Tibial artery (tissue), 4 donors: ENCODE data around the gene ZCCHC17.
A peak's percentile ranks its signal among the peaks of the same experiment; 100 is the strongest.
"Not testable (repeated sequence)": the region's sequence is repeated elsewhere in the genome, so short reads cannot be mapped to it uniquely, and the experiment has no call there.

ENCODE experiments used
- DNase-seq, 2 donors: peaks; one replicate each; pipeline ENCODE4 v3.0.0-alpha.2; 2019
- H3K27ac ChIP-seq, 2 donors: fragments of 200-600 bp; sonication (generic) in 1 of 2; 1 replicate in 1 of 2; 2 replicates in 1 of 2; pipeline ENCODE4 v1.5.1; 2018 to 2019; ENCODE audit warnings: mild to moderate bottlenecking in 1 of 2
- H3K27me3 ChIP-seq, 2 donors: fragments of 200-600 bp; sonication (generic) in 1 of 2; one replicate each; pipeline versions ENCODE4 v1.5.1 to v1.6.0; 2016 to 2019
- H3K36me3 ChIP-seq, 3 donors: fragments of 200-600 bp; sonication (generic) in 2 of 3; one replicate each; pipeline ENCODE4 v1.5.1; 2016 to 2019; ENCODE audit warnings: mild to moderate bottlenecking in 2 of 3
- H3K4me1 ChIP-seq, 4 donors: fragments of 200-600 bp; sonication (generic) in 2 of 4; 1 replicate in 3 of 4; 2 replicates in 1 of 4; pipeline ENCODE4 v1.5.1; 2016 to 2019
- H3K4me3 ChIP-seq, 2 donors: fragments of 200-600 bp; sonication (generic) in 1 of 2; 1 replicate in 1 of 2; 2 replicates in 1 of 2; pipeline ENCODE4 v1.5.1; 2018 to 2019; ENCODE audit warnings: mild to moderate bottlenecking in 2 of 2
- H3K9me3 ChIP-seq, 3 donors: fragments of 200-600 bp; sonication (generic) in 1 of 3; one replicate each; pipeline ENCODE4 v1.5.1; 2016 to 2019
- CTCF ChIP-seq, 2 experiments: fragments of 200-600 bp in 1 of 2; fragments of 450-650 bp in 1 of 2; IDR thresholded peaks; one replicate each; pipeline ENCODE4 v1.5.1; 2017 to 2019; ENCODE audit warnings: antibody characterized with exemption in 2 of 2, mild to moderate bottlenecking in 1 of 2, moderate library complexity in 1 of 2
- intact Hi-C: fragments of 100-400 bp; cut with DNase I; formaldehyde crosslinking; loops from one replicate; pipeline ENCODE4 v1.15.0; 2023; ENCODE audit warnings: low total_unique reads

Gene ZCCHC17

GRCh38 chr1:31380181-31380580, 83.3 kb downstream of the ZCCHC17 start:
- intact Hi-C loops, result no loop called here
- no peak for DNase-seq

GRCh38 chr1:31381394-31382294, 84.8 kb downstream of the ZCCHC17 start:
- Histone ChIP-seq H3K27ac (peak overlapping the region in 1 of 2 donors; percentile 18), H3K36me3 (no peaks in the 10 kb centered on the region), H3K27me3 (no peaks in the 10 kb centered on the region), H3K4me1 (peaks cover 0 to 11% (median 2%) of the 10 kb centered on the region in 4 donors), H3K4me3 (no peak overlapping the region), H3K9me3 (no peaks in the 10 kb centered on the region)
- no peak for TF ChIP-seq CTCF (IDR thresholded peaks at IDR 0.05)
- no peak for DNase-seq
- intact Hi-C loops, result no loop called here

More at GRCh38 chr1:31380181-31380580, 83.3 kb downstream of the ZCCHC17 start:
- H3K27me3 ChIP-seq, result no peaks in the 10 kb centered on the region
- H3K36me3 ChIP-seq, result no peaks in the 10 kb centered on the region
- peaks cover 0 to 13% (median 4%) of the 10 kb centered on the region in 4 donors for H3K4me1 ChIP-seq
- H3K27ac ChIP-seq, result no peak overlapping the region
- H3K9me3 ChIP-seq, result no peaks in the 10 kb centered on the region
- TF ChIP-seq CTCF (IDR thresholded peaks at IDR 0.05), result no peak
- H3K4me3 ChIP-seq, result no peak overlapping the region

- no peaks in the 10 kb centered on the region for H3K36me3 ChIP-seq
- H3K4me3 ChIP-seq, result no peak overlapping the region
- no peak for TF ChIP-seq CTCF (IDR thresholded peaks at IDR 0.05)
- intact Hi-C loops, result no loop called here
- no peaks in the 10 kb centered on the region for H3K9me3 ChIP-seq
- DNase-seq, result no peak
- H3K27me3 ChIP-seq, result no peaks in the 10 kb centered on the region
- no peak overlapping the region for H3K27ac ChIP-seq
- peaks cover 0 to 11% (median 2%) of the 10 kb centered on the region in 4 donors for H3K4me1 ChIP-seq
Measured at GRCh38 chr1:31382379-31382989, 85.7 kb downstream of the ZCCHC17 start.

- H3K4me1 ChIP-seq, result peaks cover 0 to 11% (median 2%) of the 10 kb centered on the region in 4 donors
Measured at GRCh38 chr1:31383967-31384366, 87.1 kb downstream of the ZCCHC17 start.

GRCh38 chr1:31386576-31387243, 89.9 kb downstream of the ZCCHC17 start:
- intact Hi-C loops, DNase-seq, H3K4me1 ChIP-seq, H3K36me3 ChIP-seq, H3K27ac ChIP-seq, H3K4me3 ChIP-seq, H3K27me3 ChIP-seq, H3K9me3 ChIP-seq: not testable (repeated sequence)

More at GRCh38 chr1:31383967-31384366, 87.1 kb downstream of the ZCCHC17 start:
- no peak for TF ChIP-seq CTCF (IDR thresholded peaks at IDR 0.05)
- Histone ChIP-seq H3K27ac (no peak overlapping the region), H3K36me3 (no peaks in the 10 kb centered on the region), H3K4me3 (no peak overlapping the region), H3K9me3 (no peaks in the 10 kb centered on the region), H3K27me3 (no peaks in the 10 kb centered on the region)
- intact Hi-C loops, result no loop called here
- no peak for DNase-seq
